HG03025 (cell line): ENCODE measurements around the gene CYP39A1.

ENCODE experiments used
- ATAC-seq: cut with Tn5 transposase; IDR thresholded peaks from one replicate; pipeline ENCODE4 v1.9.1; 2021; ENCODE audit warnings: mild to moderate bottlenecking, moderate library complexity; ENCODE audit not compliant: unreplicated experiment, low FRiP score

CYP39A1 gene

GRCh38 chr6:46526607-46527006 is 126.0 kb downstream of the CYP39A1 start:
- no peak for ATAC-seq

GRCh38 chr6:46525583-46525982 is 127.0 kb downstream of the CYP39A1 start:
- no peak for ATAC-seq

GRCh38 chr6:46521464-46521971 is 131.1 kb downstream of the CYP39A1 start:
- ATAC-seq = no peak

- no peak for ATAC-seq
Measured at GRCh38 chr6:46517202-46517601, 135.4 kb downstream of the CYP39A1 start.

GRCh38 chr6:46513533-46513932 is 139.1 kb downstream of the CYP39A1 start:
- ATAC-seq = no peak

GRCh38 chr6:46511320-46511719 is 141.3 kb downstream of the CYP39A1 start:
- no peak for ATAC-seq

DNA sequence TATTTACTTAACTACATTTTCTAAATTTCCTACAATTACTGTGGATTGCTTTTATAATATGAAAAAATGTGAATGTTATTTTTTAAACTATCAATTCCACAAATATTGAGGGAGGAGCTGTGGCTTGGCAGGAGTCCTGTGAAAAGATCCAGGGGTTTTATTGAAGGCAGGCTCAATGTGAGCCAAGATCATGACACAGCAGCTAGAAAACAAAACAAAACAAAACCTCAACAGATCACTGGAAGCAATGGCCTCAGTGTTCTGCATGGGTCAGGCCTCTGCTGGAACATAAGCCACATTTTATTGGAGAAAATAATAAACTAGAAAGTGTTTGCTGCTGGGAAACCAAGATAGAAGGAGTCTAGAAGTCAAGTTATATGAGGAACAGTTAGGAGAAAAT is 142.0 kb downstream of the CYP39A1 start:
- ATAC-seq = no peak

DNA sequence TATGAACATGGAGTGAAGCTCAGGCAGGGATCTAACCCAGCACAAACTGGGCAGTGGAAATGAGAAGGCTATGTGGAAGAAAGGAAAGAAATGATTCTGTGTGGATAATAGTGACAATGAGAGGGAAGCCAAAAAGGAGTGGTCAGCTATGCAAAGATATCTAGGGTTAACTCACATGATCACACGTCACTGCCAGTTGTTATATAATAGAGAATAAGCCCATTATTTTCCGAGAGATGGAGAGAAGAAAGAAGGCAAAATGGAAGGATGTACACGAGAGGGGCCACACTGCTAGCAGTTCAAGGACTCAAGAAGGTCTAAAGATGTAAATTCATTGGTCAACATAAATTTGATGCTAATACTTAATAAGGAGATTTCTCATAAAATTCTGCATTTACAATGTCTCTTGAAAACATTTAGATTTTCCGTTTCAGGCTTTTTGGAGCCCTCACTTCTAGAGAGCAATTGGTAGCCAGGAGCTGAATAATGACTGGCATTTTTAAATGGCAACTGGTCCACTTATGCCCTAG is 142.6 kb downstream of the CYP39A1 start:
- ATAC-seq = no peak

- no peak for ATAC-seq
Measured at GRCh38 chr6:46509063-46509462, 143.6 kb downstream of the CYP39A1 start.

- ATAC-seq = no peak
Measured at GRCh38 chr6:46507426-46507825, 145.2 kb downstream of the CYP39A1 start.

GRCh38 chr6:46505693-46506512 is 146.7 kb downstream of the CYP39A1 start:
- ATAC-seq = no peak

DNA sequence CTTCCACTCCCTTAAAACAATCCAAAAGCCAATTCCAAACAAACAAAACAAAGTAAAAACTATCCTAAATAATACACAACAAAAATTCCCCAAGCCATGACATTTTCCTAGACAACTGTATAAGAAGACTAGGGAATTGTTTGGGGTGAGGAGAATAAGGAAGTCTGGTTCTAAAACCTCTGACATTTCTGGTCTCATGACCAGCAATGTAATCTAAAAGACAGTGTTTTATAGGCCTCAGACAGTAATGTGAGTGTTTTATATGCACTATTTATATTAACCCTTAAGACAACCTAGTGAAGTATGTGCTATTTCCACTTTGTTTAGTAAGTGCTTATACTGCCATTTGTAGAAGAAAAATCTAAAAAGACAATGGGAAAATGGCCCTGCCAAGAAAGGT is 148.4 kb downstream of the CYP39A1 start:
- ATAC-seq = no peak

- no peak for ATAC-seq
Measured at GRCh38 chr6:46502486-46503119, 150.0 kb downstream of the CYP39A1 start.

DNA sequence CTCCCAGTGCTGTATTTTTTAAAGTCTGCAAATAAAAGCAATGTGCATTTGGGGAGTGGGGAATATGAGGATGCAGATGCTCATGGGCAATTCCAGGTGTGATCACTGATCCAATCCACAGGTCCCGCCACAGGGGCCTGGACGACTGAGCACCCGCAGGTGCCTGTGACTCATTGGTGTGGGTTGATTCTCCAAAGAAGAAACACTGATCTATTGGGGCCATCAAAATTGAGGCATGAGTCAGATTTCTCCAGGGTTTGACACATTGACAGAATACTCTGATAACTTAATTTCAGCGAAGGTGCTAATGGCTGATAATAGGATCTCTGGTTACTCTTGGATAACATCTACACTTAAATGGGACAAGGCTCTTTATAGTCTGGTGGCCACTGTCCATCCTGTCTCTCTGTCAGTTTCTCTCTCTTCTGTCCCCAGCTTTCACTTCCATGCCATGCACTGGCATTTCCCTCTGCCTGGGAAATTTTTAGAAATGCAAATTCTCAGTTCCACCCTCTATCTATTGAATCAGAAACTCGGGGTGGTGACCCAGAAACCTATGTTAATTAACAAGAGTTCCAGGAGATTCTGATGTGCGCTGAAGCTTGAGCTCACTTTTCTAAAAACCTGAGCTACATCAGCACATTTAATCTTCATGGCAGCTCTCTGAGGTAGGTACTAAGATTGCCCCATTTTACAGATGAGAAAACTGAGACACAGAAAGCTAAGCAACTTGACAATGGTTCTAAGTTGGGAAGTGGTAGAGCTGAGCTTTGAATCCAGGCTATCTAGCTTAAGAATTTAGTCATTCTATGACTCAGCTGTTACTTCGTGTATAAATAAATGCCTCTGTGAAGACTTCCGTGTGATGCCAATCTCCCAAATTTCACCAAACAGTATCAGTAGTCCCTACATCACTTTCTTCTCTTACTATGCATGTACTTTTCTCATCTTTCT is 151.2 kb downstream of the CYP39A1 start:
- no peak for ATAC-seq

GRCh38 chr6:46500382-46500781 is 152.2 kb downstream of the CYP39A1 start:
- ATAC-seq = no peak
